Measurements from ENCODE around the gene DCAF8.

Gene DCAF8

GRCh38 chr1:160167580-160167979 is 94.8 kb downstream of the DCAF8 start:
- no peak for TF ChIP-seq CTCF (IDR thresholded peaks at IDR 0.05; ENCODE audit: insufficient read depth, low read depth, low read length, missing control alignments)
- H3K4me3 ChIP-seq (ENCODE audit: low read length) = no peak overlapping the region
- no peak for DNase-seq (ENCODE audit: low read depth)

GRCh38 chr1:160167056-160167455 is 95.3 kb downstream of the DCAF8 start:
- peak; percentile 19 for DNase-seq (ENCODE audit: low read depth)

GRCh38 chr1:160166166-160166868 is 96.0 kb downstream of the DCAF8 start:
- no peak for DNase-seq (ENCODE audit: low read depth)
- no peak overlapping the region for H3K4me3 ChIP-seq (ENCODE audit: low read length)
- no peak for TF ChIP-seq CTCF (IDR thresholded peaks at IDR 0.05; ENCODE audit: insufficient read depth, low read depth, low read length, missing control alignments)

More at GRCh38 chr1:160167056-160167455, 95.3 kb downstream of the DCAF8 start:
- H3K4me3 ChIP-seq (ENCODE audit: low read length) = no peak overlapping the region
- TF ChIP-seq CTCF (IDR thresholded peaks at IDR 0.05; ENCODE audit: insufficient read depth, low read depth, low read length, missing control alignments) = no peak
